Measurements from ENCODE around the gene SDHAF1. TPM values are rescaled to one million over a fixed set of nuclear protein-coding genes. Genes with fewer than 3 reads are reported as not detected.

SDHAF1 gene, protein sequence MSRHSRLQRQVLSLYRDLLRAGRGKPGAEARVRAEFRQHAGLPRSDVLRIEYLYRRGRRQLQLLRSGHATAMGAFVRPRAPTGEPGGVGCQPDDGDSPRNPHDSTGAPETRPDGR
- total RNA-seq, result 8.3 and 9.0 TPM in 2 replicates

DNA sequence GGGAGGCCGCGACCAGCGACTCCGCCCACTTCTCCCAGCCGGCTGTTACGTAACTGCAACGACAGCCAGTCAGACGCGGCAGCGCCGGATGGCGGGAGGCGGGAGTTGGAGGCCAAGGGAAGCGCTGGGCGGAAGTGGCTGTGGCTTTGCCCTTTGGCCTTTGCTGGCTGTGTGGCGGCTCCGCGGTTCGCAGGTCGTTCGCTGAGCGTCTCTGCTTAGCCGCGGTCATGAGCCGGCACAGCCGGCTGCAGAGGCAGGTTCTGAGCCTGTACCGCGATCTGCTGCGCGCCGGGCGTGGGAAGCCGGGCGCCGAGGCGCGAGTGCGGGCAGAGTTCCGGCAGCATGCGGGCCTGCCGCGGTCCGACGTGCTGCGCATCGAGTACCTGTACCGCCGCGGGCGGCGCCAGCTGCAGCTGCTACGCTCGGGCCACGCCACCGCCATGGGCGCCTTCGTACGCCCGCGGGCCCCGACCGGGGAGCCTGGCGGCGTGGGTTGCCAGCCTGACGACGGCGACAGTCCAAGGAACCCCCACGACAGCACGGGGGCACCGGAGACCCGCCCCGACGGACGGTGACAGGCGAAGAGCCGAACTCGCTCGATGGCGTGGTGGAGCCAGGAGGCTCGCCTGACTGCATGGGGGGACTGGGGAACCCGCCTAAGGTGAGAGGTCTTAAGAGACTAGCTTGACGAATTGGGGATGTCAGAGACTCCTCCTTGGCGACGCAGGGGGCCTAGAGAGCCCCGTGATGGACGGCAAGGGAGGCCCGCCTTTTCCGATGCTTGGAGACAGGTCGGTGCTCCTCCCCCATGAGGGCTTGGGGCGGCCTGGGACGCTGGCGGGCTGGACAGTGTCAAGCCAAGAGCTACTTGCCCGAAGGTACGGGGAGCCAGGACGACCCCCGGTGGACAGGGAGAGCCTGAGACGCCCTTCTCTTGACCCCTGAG, at the start of gene SDHAF1:
Gene SDHAF1, plus strand, starts transcription at position 141 of the 946 bp plus-strand sequence. Its CDS starts 87 bp downstream, at position 228.

DNA sequence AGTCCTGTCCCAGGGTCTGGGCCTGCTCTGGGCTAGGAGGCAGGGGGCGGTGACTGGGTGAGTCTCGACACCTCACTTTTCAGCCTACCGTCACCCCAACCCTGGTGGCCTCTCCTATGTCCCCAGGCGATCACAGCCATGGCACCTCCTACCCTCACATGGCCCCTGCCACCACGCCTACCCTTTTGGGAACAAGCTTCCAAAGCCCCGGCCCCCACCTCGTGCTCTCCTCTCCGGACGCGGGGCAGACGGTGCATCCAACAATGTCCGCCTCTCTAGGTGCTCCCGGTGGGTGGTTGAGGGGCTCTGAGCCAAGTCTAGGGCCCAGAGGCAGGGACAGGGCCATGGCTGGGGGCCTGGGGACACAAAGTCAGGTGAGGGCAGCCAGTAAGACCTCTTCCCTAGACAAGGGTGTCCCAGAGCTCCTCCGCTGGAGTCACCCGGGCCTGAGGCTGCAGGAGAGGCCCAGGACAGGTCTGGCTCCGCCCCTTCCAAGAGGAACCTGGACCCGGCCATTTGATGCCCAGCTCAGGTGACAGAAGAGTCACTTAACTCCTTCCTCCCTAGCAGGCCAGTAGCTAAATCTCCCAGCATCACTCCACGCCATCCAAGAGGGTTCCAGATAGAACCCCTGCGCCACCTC, 13.5 kb downstream of the SDHAF1 start, which contains the start of gene SYNE4:
Gene SYNE4, minus strand, starts transcription at position 478 of the 643 bp plus-strand sequence. Its CDS starts 132 bp downstream, at position 346.

DNA sequence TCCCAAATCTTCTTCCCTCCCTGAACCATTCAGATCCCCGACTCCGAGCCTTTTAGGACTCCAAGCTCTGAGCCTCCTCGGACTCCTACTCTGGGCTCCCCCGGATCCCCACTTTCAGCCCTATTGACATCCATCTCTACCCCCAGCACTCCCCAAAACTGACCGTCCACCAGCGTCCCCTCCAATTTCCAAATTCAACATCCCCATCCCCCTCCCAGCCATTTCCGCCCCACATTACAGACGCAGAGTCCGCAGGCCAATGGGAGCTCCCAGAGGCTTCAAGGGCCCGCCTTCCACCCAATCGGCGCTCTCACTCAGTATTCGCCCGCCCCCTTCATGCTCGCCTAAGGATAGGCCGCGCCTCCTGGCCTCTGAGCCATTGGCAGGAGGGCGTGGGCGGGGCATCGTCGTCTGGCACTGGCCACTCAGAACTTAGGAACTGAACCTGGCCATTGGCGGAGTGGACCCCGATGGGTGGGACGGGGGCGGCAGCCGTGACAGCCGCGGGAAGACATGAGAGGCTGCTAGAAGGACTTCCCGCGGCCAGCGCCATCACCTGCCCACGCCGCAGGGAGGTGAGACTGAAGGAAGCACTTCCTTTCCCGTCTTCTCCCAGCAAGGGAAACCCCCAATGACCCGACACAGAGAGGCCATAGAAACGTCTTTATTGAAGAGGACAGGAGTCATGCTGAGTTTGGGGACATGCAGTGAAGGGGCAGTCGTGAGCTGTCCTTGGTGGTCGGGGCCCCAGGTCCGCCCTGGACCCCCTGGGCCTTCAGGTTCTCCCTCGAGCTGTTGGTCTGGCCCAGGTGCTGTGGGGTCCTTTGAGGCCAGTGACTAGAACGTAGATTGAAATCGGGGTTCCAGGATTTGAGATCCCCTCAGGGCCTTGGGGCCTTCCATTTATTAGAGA, 19.3 kb downstream of the SDHAF1 start, which contains the start of gene ALKBH6:
Gene ALKBH6, minus strand, starts transcription at position 202 of the 913 bp plus-strand sequence. CDS start 816 bp downstream, outside the sequence.

DNA sequence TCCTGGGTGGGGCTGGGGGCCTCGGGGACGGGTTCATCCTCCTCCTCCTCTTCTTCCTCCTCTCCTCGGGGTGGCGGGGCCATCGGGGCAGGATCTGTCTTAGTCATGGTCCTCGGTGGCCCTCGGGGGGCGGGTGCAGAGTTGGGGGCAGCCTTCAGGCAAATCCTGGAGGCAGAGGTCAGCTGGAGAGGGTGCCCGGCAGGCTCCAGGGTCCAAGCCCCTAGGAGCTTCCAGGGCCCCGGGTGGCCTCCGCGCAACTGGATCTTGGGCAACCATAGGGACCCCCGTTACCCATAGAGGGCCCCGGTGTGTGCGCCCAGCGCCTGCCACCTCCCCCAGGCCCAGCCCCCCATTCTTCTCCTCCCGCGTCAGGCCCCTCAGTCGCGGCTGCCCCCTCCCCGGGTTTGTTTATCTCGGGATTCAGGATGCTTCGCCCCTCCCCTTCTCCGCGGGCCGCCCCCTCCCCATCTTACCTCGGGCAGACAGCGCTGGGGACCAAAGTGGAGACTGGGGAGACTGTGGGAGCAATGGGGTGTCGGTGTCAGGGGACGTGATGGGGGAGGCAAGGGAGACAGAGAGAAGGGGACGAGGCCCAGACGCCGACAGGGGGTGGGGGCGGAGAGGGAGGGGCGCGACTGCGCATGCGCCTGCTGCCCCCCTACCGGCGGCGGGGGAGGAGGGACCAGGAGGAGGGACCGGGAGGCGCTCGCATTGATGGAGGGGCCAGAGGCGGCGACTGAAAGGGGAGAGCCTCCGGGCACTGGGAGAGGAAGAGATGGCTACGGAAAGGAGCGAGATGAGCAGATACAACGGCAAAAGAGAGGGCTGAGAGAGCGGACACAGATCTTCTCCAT, 37.5 kb downstream of the SDHAF1 start, which contains the start of gene CLIP3:
Gene CLIP3, minus strand, starts transcription at position 623 of the 854 bp plus-strand sequence. Its CDS starts 516 bp downstream, at position 107.

Other genes with a start within 250 kb of the SDHAF1 start
- gene U2AF1L4, start 249.8 kb upstream of the SDHAF1 start, total RNA-seq, result 2.9 and 4.8 TPM in 2 replicates
- gene PSENEN, start 249.5 kb upstream of the SDHAF1 start, total RNA-seq, result 10.3 and 18.1 TPM in 2 replicates
- gene LIN37, start 246.6 kb upstream of the SDHAF1 start, total RNA-seq, result 4.0 and 9.5 TPM in 2 replicates
- gene HSPB6, start 238.2 kb upstream of the SDHAF1 start, total RNA-seq, result 0.09 and 2.8 TPM in 2 replicates
- gene PROSER3, start 237.0 kb upstream of the SDHAF1 start, total RNA-seq, result 2.2 and 2.3 TPM in 2 replicates
- 1.3 and 1.4 TPM in 2 replicates for gene ARHGAP33, start 219.6 kb upstream of the SDHAF1 start, total RNA-seq
- gene PRODH2, start 182.3 kb upstream of the SDHAF1 start, total RNA-seq, result not detected in 2 replicates
- gene NPHS1, start 142.7 kb upstream of the SDHAF1 start, total RNA-seq, result not detected in 2 replicates
- gene KIRREL2, start 138.3 kb upstream of the SDHAF1 start, total RNA-seq, result under 0.01 TPM in 1 of 2 replicates, not detected in the other
- gene APLP1, start 126.6 kb upstream of the SDHAF1 start, total RNA-seq, result 3.4 TPM in 2 replicates
- gene NFKBID, start 94.6 kb upstream of the SDHAF1 start, total RNA-seq, result 2.8 and 3.2 TPM in 2 replicates
- 0.47 TPM in 1 of 2 replicates, not detected in the other for gene HCST, start 92.7 kb upstream of the SDHAF1 start, total RNA-seq
- not detected in 2 replicates for gene TYROBP, start 86.9 kb upstream of the SDHAF1 start, total RNA-seq
- 1.5 and 2.8 TPM in 2 replicates for gene LRFN3, start 58.8 kb upstream of the SDHAF1 start, total RNA-seq
- not detected in 2 replicates for gene SYNE4, start 13.6 kb downstream of the SDHAF1 start, total RNA-seq
- gene ALKBH6, start 19.0 kb downstream of the SDHAF1 start, total RNA-seq, result 8.4 and 8.9 TPM in 2 replicates
- 4.7 and 5.9 TPM in 2 replicates for gene CLIP3, start 37.7 kb downstream of the SDHAF1 start, total RNA-seq
- 0.72 and 1.1 TPM in 2 replicates for gene THAP8, start 59.1 kb downstream of the SDHAF1 start, total RNA-seq
- gene WDR62, start 59.7 kb downstream of the SDHAF1 start, total RNA-seq, result 2.4 and 3.9 TPM in 2 replicates
- not detected in 2 replicates for gene OVOL3, start 116.0 kb downstream of the SDHAF1 start, total RNA-seq
- 97.7 and 150 TPM in 2 replicates for gene POLR2I, start 119.7 kb downstream of the SDHAF1 start, total RNA-seq
- 184 and 230 TPM in 2 replicates for gene TBCB, start 120.3 kb downstream of the SDHAF1 start, total RNA-seq
- 396 and 403 TPM in 2 replicates for gene CAPNS1, start 144.9 kb downstream of the SDHAF1 start, total RNA-seq
- 4.4 and 15.4 TPM in 2 replicates for gene COX7A1, start 157.3 kb downstream of the SDHAF1 start, total RNA-seq
- 4.2 and 6.6 TPM in 2 replicates for gene ZNF565, start 219.5 kb downstream of the SDHAF1 start, total RNA-seq
- gene ZNF146, start 219.9 kb downstream of the SDHAF1 start, total RNA-seq, result 108 and 117 TPM in 2 replicates